ENCODE measurements around the gene LAMTOR2. TPM values are rescaled to one million over a fixed set of nuclear protein-coding genes. Genes with fewer than 3 reads are reported as not detected.

The LAMTOR2 gene
- total RNA-seq, 3 donors from 2014 or later (not counting 1 experiment from before 2014, with no cell fraction given): 23.5 to 26.1 (median 24.6) TPM

DNA sequence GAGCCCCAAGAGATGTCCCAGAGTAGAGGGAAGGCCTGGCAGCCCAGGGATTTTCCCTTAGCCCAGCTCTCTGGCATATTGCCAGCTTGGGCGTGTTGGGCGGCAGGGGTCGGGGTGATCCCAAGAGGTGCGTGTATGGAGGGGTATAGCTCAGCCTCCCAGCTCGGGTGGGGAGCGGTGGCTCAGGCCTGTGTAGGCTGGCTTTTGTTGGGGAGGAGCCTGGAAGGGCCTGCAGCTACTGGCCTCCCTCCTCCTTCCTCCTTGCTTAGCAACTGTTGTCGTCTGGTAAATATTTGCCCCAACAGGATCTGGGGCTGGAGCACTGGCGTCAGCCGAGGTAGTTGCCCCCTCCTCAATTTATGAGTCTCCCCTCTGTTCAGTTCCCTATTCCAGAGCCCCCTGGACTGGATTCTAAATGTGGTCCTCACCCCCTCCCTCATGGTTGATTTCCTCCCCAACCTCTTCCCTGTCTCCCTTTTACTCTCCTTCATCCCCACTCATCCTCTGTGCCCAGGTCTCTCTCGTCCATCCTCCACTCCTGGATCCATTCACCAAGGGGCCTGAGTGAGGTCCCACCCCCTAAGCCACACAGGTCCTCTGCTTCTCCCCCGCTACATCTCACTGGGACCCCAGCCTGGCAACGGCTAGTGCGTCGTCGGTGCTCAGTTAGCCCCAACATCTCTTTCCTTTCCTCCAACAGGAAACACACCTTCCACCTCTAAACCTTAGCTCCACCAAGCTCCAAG, 49.7 kb downstream of the LAMTOR2 start:
- Histone ChIP-seq H3K27me3 (ENCODE audit: control insufficient read depth, insufficient read depth, low read length) (no peaks in the 10 kb centered on the region), H3K4me1 (ENCODE audit: control insufficient read depth, insufficient read depth, low read length) (peaks cover 40% of the 10 kb centered on the region), H3K9me3 (ENCODE audit: control insufficient read depth, insufficient read depth, low read length) (no peaks in the 10 kb centered on the region), H3K27ac (ENCODE audit: low read length) (no peak overlapping the region), H3K36me3 (ENCODE audit: control insufficient read depth, insufficient read depth, low read length) (no peaks in the 10 kb centered on the region), H3K4me3 (ENCODE audit: low read length) (no peak overlapping the region)
- peak overlapping the region; percentile 96 to 99 for H3K27ac Mint-ChIP-seq
- peaks cover 11 to 47% of the 10 kb centered on the region in 2 donors for H3K4me1 Mint-ChIP-seq
- DNase-seq: peak; percentile 35 to 82
- no peaks in the 10 kb centered on the region for H3K9me3 Mint-ChIP-seq
- 57% methylated on average over 13 of the region's 15 CpGs for WGBS (ENCODE audit: insufficient coverage)
- peak in 1 of 3 donors; percentile 13 for ATAC-seq
- H3K36me3 Mint-ChIP-seq: no peaks in the 10 kb centered on the region
- intact Hi-C loops (cut with micrococcal nuclease): no loop called here
- TF ChIP-seq CTCF (IDR thresholded peaks at IDR 0.05): no peak
- H3K27me3 Mint-ChIP-seq (ENCODE audit: low read depth in 2 of 2): peaks cover 0 to 8% of the 10 kb centered on the region in 2 donors
- H3K4me3 Mint-ChIP-seq: peak overlapping the region; percentile 47

DNA sequence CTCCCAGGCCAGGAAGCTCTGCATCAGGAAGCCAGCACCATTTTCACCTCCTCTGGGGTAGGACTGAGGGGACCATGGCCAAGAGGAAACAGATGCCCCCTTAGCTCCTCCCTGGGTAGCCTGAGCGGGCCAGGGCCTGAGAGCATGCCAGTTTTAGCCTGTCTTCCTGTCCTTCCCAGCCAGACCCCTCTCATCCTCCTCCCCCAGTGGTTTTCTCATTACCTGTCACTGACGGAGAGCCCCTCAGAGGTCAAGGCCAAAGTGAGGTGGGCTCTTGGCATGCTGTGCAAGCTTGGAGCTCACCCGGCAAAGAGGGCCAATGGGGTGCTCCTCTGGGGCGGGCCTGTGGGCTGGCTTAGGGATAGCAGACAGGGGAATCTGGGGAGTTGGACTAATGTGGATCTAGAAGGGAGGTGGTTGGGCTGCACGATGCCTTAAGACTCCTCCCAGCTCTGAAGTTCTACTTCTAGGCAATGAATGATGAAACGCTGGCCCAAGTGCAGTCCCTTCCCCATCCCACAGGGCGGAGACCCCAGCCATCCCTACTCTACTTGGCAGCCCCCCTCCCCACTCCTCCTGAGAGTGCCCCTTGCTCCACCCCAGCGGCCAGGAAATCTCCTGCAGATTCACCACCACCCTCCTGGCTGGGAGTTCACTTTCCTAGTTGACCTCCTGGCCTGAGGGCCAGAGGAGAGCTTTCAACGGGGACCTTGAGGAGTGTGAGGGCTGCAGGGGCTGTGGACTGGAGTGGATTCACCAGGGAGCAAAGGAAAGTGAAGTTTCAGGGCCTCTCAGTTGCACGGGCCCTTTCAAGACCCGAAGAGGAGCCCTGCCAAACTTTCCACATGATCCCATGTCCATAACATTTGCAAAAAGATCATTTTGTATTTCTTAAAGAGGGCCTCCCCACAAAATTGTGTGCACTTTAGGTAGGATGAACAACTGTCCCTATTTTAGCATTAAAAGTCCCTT, 50.6 kb downstream of the LAMTOR2 start:
- intact Hi-C loops (cut with micrococcal nuclease): no loop called here
- no peaks in the 10 kb centered on the region for H3K36me3 Mint-ChIP-seq
- no peaks in the 10 kb centered on the region for H3K27me3 ChIP-seq (ENCODE audit: control insufficient read depth, insufficient read depth, low read length)

DNA sequence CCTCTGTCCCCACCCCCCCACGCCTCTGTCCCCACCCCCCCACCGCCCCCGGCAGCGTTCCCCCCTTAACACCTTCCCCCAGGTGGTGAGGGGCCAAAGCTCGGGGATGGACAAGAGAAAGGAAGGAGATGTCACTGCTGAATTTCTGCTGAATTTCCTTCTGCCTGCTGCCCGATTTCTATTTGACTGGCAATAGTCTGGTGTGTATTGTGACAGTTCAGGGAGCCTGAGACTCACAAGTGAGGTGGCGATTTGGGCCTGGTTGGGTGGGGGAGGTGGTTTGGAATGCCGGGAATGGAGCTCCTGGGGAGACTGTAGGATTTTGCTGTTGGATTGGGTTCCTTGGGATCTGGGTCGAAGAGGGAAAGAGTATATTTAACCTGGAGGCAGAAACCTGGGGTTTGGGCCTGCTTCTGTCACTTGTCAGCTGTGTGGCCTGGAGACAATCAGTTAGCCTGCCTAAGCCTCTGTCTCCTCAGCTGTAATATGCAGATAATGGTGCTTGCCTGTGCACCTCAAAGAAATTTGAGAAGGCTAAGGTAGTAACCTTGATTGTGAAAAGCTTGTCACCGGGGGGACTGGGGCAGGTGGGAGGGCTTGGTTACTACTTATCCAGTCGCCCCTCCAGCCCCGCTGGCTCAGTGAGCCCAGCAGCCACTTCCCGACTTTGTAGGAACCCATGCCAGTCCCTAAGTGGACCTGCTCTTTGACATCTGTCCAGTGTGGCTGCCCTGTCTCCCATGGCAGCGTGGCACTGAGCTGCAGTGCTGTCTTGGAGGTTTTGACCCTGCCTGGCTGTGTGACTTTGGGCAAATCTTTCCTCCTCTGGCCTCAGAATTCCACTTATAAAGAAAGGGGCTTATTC, 52.3 kb downstream of the LAMTOR2 start:
- DNase-seq (no peak), ATAC-seq (peak in 1 of 3 donors; percentile 18)
- Histone ChIP-seq H3K4me3 (ENCODE audit: low read length) (no peak overlapping the region), H3K27me3 (ENCODE audit: control insufficient read depth, insufficient read depth, low read length) (peaks cover 4% of the 10 kb centered on the region), H3K9me3 (ENCODE audit: control insufficient read depth, insufficient read depth, low read length) (no peaks in the 10 kb centered on the region), H3K4me1 (ENCODE audit: control insufficient read depth, insufficient read depth, low read length) (peaks cover 40% of the 10 kb centered on the region), H3K36me3 (ENCODE audit: control insufficient read depth, insufficient read depth, low read length) (no peaks in the 10 kb centered on the region), H3K27ac (ENCODE audit: low read length) (peak overlapping the region; percentile 94)
- Mint-ChIP-seq H3K4me3 (peak overlapping the region; percentile 74), H3K36me3 (no peaks in the 10 kb centered on the region), H3K9me3 (no peaks in the 10 kb centered on the region), H3K27me3 (ENCODE audit: low read depth in 2 of 2) (peaks cover 0 to 7% of the 10 kb centered on the region in 2 donors), H3K27ac (peak overlapping the region; percentile 96 to 99), H3K4me1 (peaks cover 11 to 43% of the 10 kb centered on the region in 2 donors)
- whole genome bisulfite sequencing (ENCODE audit: insufficient coverage): 76% methylated on average over 10 of the region's 14 CpGs
- TF ChIP-seq CTCF (IDR thresholded peaks at IDR 0.05): no peak
- intact Hi-C loops (cut with micrococcal nuclease): loop anchor here (1.0 to 2.0 kb wide), 3 partner anchors 7 to 20 kb away; partner anchors contain the start of gene LMNA

More for the DNA sequence above, 50.6 kb downstream of the LAMTOR2 start:
- ATAC-seq: no peak
- DNase-seq: peak in 1 of 2 donors; percentile 39
- Mint-ChIP-seq H3K4me3 (peak overlapping the region; percentile 90), H3K27ac (peak overlapping the region; percentile 96 to 99), H3K9me3 (no peaks in the 10 kb centered on the region), H3K4me1 (peaks cover 11 to 50% of the 10 kb centered on the region in 2 donors), H3K27me3 (ENCODE audit: low read depth in 2 of 2) (peaks cover 0 to 8% of the 10 kb centered on the region in 2 donors)
- no peaks in the 10 kb centered on the region for H3K9me3 ChIP-seq (ENCODE audit: control insufficient read depth, insufficient read depth, low read length)
- TF ChIP-seq CTCF (IDR thresholded peaks at IDR 0.05): no peak
- WGBS (ENCODE audit: insufficient coverage): 93% methylated on average over 11 of the region's 11 CpGs
- H3K4me1 ChIP-seq (ENCODE audit: control insufficient read depth, insufficient read depth, low read length): peaks cover 40% of the 10 kb centered on the region
- no peaks in the 10 kb centered on the region for H3K36me3 ChIP-seq (ENCODE audit: control insufficient read depth, insufficient read depth, low read length)
- H3K27ac ChIP-seq (ENCODE audit: low read length): peak overlapping the region; percentile 90
- H3K4me3 ChIP-seq (ENCODE audit: low read length): peak overlapping the region; percentile 50

Data from natural killer cell (primary cell).